Measurements from ENCODE around the gene SYNE1.

DNA sequence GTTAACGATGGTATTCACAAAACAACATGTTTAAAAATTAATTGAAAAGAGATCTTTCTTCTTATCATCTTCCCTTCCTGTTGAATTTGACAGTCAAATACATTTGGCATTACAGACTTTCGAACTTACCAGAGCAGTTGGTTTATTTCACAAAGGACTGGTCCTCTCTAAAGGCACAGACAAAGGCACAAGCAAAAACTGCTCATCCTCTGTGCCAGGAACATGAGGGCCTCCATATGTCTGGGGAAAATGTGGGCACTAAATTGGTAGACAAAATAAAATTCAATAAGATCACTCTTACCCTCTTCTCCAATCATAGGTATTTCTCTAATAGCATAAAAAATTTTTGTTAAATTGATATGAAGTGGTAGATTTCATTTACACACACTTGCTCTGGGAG lies 40.4 kb downstream of the SYNE1 start:
- TF ChIP-seq, protein P1, sequence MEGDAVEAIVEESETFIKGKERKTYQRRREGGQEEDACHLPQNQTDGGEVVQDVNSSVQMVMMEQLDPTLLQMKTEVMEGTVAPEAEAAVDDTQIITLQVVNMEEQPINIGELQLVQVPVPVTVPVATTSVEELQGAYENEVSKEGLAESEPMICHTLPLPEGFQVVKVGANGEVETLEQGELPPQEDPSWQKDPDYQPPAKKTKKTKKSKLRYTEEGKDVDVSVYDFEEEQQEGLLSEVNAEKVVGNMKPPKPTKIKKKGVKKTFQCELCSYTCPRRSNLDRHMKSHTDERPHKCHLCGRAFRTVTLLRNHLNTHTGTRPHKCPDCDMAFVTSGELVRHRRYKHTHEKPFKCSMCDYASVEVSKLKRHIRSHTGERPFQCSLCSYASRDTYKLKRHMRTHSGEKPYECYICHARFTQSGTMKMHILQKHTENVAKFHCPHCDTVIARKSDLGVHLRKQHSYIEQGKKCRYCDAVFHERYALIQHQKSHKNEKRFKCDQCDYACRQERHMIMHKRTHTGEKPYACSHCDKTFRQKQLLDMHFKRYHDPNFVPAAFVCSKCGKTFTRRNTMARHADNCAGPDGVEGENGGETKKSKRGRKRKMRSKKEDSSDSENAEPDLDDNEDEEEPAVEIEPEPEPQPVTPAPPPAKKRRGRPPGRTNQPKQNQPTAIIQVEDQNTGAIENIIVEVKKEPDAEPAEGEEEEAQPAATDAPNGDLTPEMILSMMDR (IDR thresholded peaks at IDR 0.05 in 8 of 11, conservative IDR thresholded peaks at IDR 0.05 in 3 of 11) = no peak
- TF ChIP-seq POLR2A (IDR thresholded peaks at IDR 0.05) = no peak
